H1 (cell line): ENCODE data around the gene DHRS7B. TPM values are rescaled to one million over a fixed set of nuclear protein-coding genes. Genes with fewer than 3 reads are reported as not detected.
"Not testable (repeated sequence)": the region's sequence is repeated elsewhere in the genome, so short reads cannot be mapped to it uniquely, and the experiment has no call there.

Source experiments
- CTCF ChIA-PET: fragments of 300-600 bp; sonication (Branson Sonifier 250); formaldehyde crosslinking; loops from one replicate; lab custom pipeline; 2021; ENCODE audit not compliant: partially characterized antibody; lab: Charles Lee
- POLR2A ChIA-PET: fragments of 300-600 bp; sonication (Branson Sonifier 250); formaldehyde crosslinking; loops from one replicate; lab custom pipeline; 2021; ENCODE audit warnings: inconsistent platforms; ENCODE audit not compliant: partially characterized antibody; lab: Charles Lee
- DNase-seq, 2 experiments: peaks; one replicate each; pipeline versions ENCODE4 v3.0.0 to v3.0.0-alpha.2; 2010 to 2022; ENCODE audit warnings: low spot score in 2 of 2, low read depth in 1 of 2, mixed read lengths in 1 of 2
- FAIRE-seq: peaks from 2 replicates; lab custom pipeline; 2011; peaks lifted over from hg19 to GRCh38; lab: Jason Lieb, UNC
- H2AFZ ChIP-seq: 2 replicates; pipeline ENCODE4 v1.8.1; 2012; ENCODE audit warnings: low read length, inconsistent platforms
- H2AK5ac ChIP-seq: 2 replicates; pipeline ENCODE4 v1.6.1; 2013; ENCODE audit warnings: low read depth, low read length
- H2BK120ac ChIP-seq: replicated peaks from 2 replicates; pipeline ENCODE3; 2013; ENCODE audit warnings: low read depth, low read length, inconsistent platforms
- H2BK12ac ChIP-seq: 2 replicates; pipeline ENCODE4 v1.6.1; 2013; ENCODE audit warnings: low read depth, low read length
- H2BK15ac ChIP-seq: 2 replicates; pipeline ENCODE4 v1.6.1; 2013; ENCODE audit warnings: low read length
- H2BK20ac ChIP-seq: 2 replicates; pipeline ENCODE4 v1.6.1; 2013; ENCODE audit warnings: low read length
- H2BK5ac ChIP-seq: 2 replicates; pipeline ENCODE4 v1.6.1; 2013; ENCODE audit warnings: low read depth, low read length
- H3K14ac ChIP-seq: 2 replicates; pipeline ENCODE4 v1.6.1; 2013; ENCODE audit warnings: inconsistent platforms; ENCODE audit not compliant: insufficient read length
- H3K18ac ChIP-seq: 2 replicates; pipeline ENCODE4 v1.6.1; 2013; ENCODE audit warnings: low read length; ENCODE audit errors: extremely low read depth
- H3K23ac ChIP-seq: 2 replicates; pipeline ENCODE4 v1.6.1; 2013; ENCODE audit warnings: inconsistent platforms; ENCODE audit not compliant: insufficient read length
- H3K23me2 ChIP-seq: 2 replicates; pipeline ENCODE4 v1.6.1; 2013; ENCODE audit warnings: low read depth, low read length
- H3K27ac ChIP-seq: 2 replicates; pipeline ENCODE4 v1.6.1; 2011; ENCODE audit warnings: low read depth, low read length, inconsistent platforms
- H3K27me3 ChIP-seq, 4 experiments: replicated peaks in 1 of 4; 1 replicate in 1 of 4; 2 replicates in 3 of 4; pipeline versions ENCODE4 v1.6.1 to v1.8.1; 2011 to 2013; ENCODE audit warnings: low read length in 3 of 4, mild to moderate bottlenecking in 3 of 4, inconsistent platforms in 2 of 4, mixed read lengths in 2 of 4, moderate library complexity in 1 of 4; ENCODE audit not compliant: control insufficient read depth in 3 of 4, insufficient read depth in 3 of 4; ENCODE audit errors: extremely low read depth in 1 of 4
- H3K36me3 ChIP-seq, 4 experiments: 2 replicates each; pipeline versions ENCODE4 v1.6.1 to v1.8.1; 2011 to 2013; ENCODE audit warnings: mild to moderate bottlenecking in 4 of 4, low read length in 3 of 4, moderate library complexity in 2 of 4, control low read depth in 1 of 4, inconsistent platforms in 1 of 4; ENCODE audit not compliant: insufficient read depth in 4 of 4, control insufficient read depth in 2 of 4
- H3K4ac ChIP-seq: replicated peaks from 2 replicates; pipeline ENCODE3; 2013; ENCODE audit warnings: low read length, low read depth, mixed read lengths, inconsistent platforms; ENCODE audit not compliant: insufficient read length
- H3K4me1 ChIP-seq, 4 experiments: replicated peaks in 1 of 4; 1 replicate in 1 of 4; 2 replicates in 3 of 4; pipeline versions ENCODE4 v1.6.1 to v1.8.1; 2011 to 2013; ENCODE audit warnings: low read length in 3 of 4, inconsistent platforms in 2 of 4, mixed read lengths in 1 of 4; ENCODE audit not compliant: insufficient read depth in 4 of 4, control insufficient read depth in 3 of 4
- H3K4me2 ChIP-seq, 2 experiments: 2 replicates each; pipeline versions ENCODE4 v1.6.1 to v1.8.1; 2011 to 2013; ENCODE audit warnings: low read depth in 2 of 2, low read length in 2 of 2, control low read depth in 1 of 2, inconsistent platforms in 1 of 2, mild to moderate bottlenecking in 1 of 2; ENCODE audit not compliant: insufficient read depth in 1 of 2
- H3K4me3 ChIP-seq, 4 experiments: fragments of 200-600, 300-600 bp in 1 of 4; sonication (generic), shearing (Covaris generic), sonication (Bioruptor Twin) in 1 of 4; 2 replicates each; pipeline versions ENCODE4 v1.5.1 to v1.8.1; 2011 to 2016; ENCODE audit warnings: low read length in 4 of 4, low read depth in 3 of 4, control low read depth in 2 of 4, inconsistent platforms in 2 of 4, mild to moderate bottlenecking in 2 of 4, mixed read lengths in 1 of 4, moderate library complexity in 1 of 4; ENCODE audit not compliant: insufficient read depth in 2 of 4; ENCODE audit errors: extremely low read depth in 1 of 4
- H3K56ac ChIP-seq: replicated peaks from 2 replicates; pipeline ENCODE3; 2013; ENCODE audit warnings: low read depth, mild to moderate bottlenecking, mixed read lengths, low read length, inconsistent platforms; ENCODE audit not compliant: insufficient read length
- H3K79me1 ChIP-seq: 2 replicates; pipeline ENCODE4 v1.6.1; 2013; ENCODE audit warnings: low read depth, low read length, control low read depth
- H3K79me2 ChIP-seq, 2 experiments: 2 replicates each; pipeline versions ENCODE4 v1.6.1 to v1.8.1; 2012 to 2013; ENCODE audit warnings: low read length in 2 of 2, mild to moderate bottlenecking in 2 of 2, inconsistent platforms in 1 of 2; ENCODE audit not compliant: insufficient read depth in 2 of 2, control insufficient read depth in 1 of 2
- H3K9ac ChIP-seq, 4 experiments: replicated peaks in 1 of 4; 1 replicate in 1 of 4; 2 replicates in 3 of 4; pipeline versions ENCODE4 v1.6.1 to v1.8.1; 2011 to 2013; ENCODE audit warnings: low read depth in 3 of 4, low read length in 3 of 4, control low read depth in 2 of 4, mild to moderate bottlenecking in 2 of 4, moderate library complexity in 2 of 4, inconsistent platforms in 1 of 4; ENCODE audit errors: extremely low read depth in 1 of 4
- H3K9me3 ChIP-seq, 2 experiments: 2 replicates each; pipeline versions ENCODE4 v1.6.1 to v1.8.1; 2012 to 2013; ENCODE audit warnings: mild to moderate bottlenecking in 2 of 2, moderate library complexity in 2 of 2, control low read depth in 1 of 2, inconsistent platforms in 1 of 2, low read depth in 1 of 2, low read length in 1 of 2, mixed read lengths in 1 of 2; ENCODE audit not compliant: insufficient read depth in 2 of 2
- H4K20me1 ChIP-seq, 2 experiments: replicated peaks in 1 of 2; 2 replicates each; pipeline versions ENCODE3 to v1.8.1; 2011 to 2013; ENCODE audit warnings: inconsistent platforms in 2 of 2, low read length in 2 of 2, mild to moderate bottlenecking in 1 of 2; ENCODE audit not compliant: insufficient read depth in 2 of 2, control insufficient read depth in 1 of 2
- H4K5ac ChIP-seq: 2 replicates; pipeline ENCODE4 v1.6.1; 2013; ENCODE audit warnings: low read length, low read depth, mixed read lengths, inconsistent platforms; ENCODE audit not compliant: insufficient read length
- H4K8ac ChIP-seq: 2 replicates; pipeline ENCODE4 v1.8.0; 2013; ENCODE audit warnings: mild to moderate bottlenecking, moderate library complexity, low read length, inconsistent platforms; ENCODE audit not compliant: insufficient read depth; ENCODE audit errors: extremely low read depth
- H4K91ac ChIP-seq: replicated peaks from 2 replicates; pipeline ENCODE3; 2013; ENCODE audit warnings: low read length, mixed read lengths, inconsistent platforms; ENCODE audit not compliant: insufficient read length
- WGBS, 2 experiments: shearing (Covaris generic) in 1 of 2; methylation state at CpG; one replicate each; pipeline versions ENCODE4 v1.1.6 to v1.1.7; 2013 to 2015; ENCODE audit warnings: low lambda C conversion rate in 2 of 2, mixed read lengths in 2 of 2, inconsistent platforms in 1 of 2, low coverage in 1 of 2, missing lambda C conversion rate in 1 of 2; ENCODE audit not compliant: insufficient replicate concordance in 2 of 2, insufficient coverage in 1 of 2, insufficient read length in 1 of 2; ENCODE audit errors: extremely low coverage in 1 of 2, missing lambda C conversion rate in 1 of 2; 5-methylcytosine and 5-hydroxymethylcytosine counted together
- polyA plus RNA-seq, 7 experiments: library from polyadenylated mRNA; depleted of rRNA in 3 of 7; stranded (reverse) in 5 of 7; unstranded in 2 of 7; fragments of >200 nt in 5 of 7; fragments of 200-250 nt in 2 of 7; gene quantifications; 1 replicate in 5 of 7; 2 replicates in 1 of 7; 4 replicates in 1 of 7; pipeline versions ENCODE4 v1.2.1 to v1.2.3, GENCODE V29; 2011 to 2013; ENCODE audit warnings: missing spikeins in 2 of 7, mixed read lengths in 2 of 7
- total RNA-seq: library from RNA; stranded (reverse); fragmentation: NEBNext Ultra II Directional; extraction: Animal tissue kit (Norgen Biotek cat#: 25700); gene quantifications from 2 replicates; pipeline ENCODE4 v1.2.1, GENCODE V29; 2021

Gene DHRS7B
- total and polyA plus RNA-seq, 2 of the 8 experiments (the other 6 are each of a cell fraction or from before 2014, with no cell fraction given) = 11.0 to 27.9 TPM

DNA sequence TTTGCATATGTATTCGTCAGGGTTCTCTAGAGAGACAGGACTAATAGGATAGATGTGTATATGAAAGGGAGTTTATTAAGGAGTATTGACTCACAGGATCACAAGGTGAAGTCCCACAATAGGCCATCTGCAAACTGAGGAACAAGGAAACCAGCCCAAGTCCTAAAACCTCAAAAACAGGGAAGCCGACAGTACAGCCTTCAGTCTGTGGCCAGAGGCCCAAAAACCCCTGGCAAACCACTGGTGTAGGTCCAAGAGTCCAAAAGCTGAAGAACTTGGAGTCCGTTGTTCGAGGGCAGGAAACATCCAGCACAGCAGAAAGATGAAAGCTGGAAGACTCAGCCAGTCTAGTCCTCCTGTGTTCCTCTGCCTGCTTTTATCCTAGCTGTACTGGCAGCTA, 12.0 kb upstream of the DHRS7B start:
- H4K91ac ChIP-seq, H3K4me2 ChIP-seq, FAIRE-seq, DNase-seq, CTCF ChIA-PET, H2BK20ac ChIP-seq, H2AK5ac ChIP-seq, H2AFZ ChIP-seq, H3K79me1 ChIP-seq, H3K14ac ChIP-seq, H2BK120ac ChIP-seq, H2BK5ac ChIP-seq, POLR2A ChIA-PET, H3K79me2 ChIP-seq, H4K8ac ChIP-seq, H3K4me3 ChIP-seq, H3K27ac ChIP-seq, H3K36me3 ChIP-seq, H3K27me3 ChIP-seq, H3K4me1 ChIP-seq, H3K23ac ChIP-seq, H2BK12ac ChIP-seq, H3K23me2 ChIP-seq, H3K4ac ChIP-seq, H3K18ac ChIP-seq, H2BK15ac ChIP-seq, H4K5ac ChIP-seq, H3K56ac ChIP-seq, H4K20me1 ChIP-seq, H3K9me3 ChIP-seq, H3K9ac ChIP-seq: not testable (repeated sequence)
- WGBS, 2 experiments = 86% methylated on average over 4 of the region's 4 CpGs; no CpG with 5 or more reads in 1 of the 2 experiments
